ENCODE measurements around the gene DLEC1. TPM values are rescaled to one million over a fixed set of nuclear protein-coding genes. Genes with fewer than 3 reads are reported as not detected.

The DLEC1 gene
- total and polyA plus RNA-seq, 5 experiments from 2014 or later = 0.31 to 5.2 (median 0.37) TPM

DNA sequence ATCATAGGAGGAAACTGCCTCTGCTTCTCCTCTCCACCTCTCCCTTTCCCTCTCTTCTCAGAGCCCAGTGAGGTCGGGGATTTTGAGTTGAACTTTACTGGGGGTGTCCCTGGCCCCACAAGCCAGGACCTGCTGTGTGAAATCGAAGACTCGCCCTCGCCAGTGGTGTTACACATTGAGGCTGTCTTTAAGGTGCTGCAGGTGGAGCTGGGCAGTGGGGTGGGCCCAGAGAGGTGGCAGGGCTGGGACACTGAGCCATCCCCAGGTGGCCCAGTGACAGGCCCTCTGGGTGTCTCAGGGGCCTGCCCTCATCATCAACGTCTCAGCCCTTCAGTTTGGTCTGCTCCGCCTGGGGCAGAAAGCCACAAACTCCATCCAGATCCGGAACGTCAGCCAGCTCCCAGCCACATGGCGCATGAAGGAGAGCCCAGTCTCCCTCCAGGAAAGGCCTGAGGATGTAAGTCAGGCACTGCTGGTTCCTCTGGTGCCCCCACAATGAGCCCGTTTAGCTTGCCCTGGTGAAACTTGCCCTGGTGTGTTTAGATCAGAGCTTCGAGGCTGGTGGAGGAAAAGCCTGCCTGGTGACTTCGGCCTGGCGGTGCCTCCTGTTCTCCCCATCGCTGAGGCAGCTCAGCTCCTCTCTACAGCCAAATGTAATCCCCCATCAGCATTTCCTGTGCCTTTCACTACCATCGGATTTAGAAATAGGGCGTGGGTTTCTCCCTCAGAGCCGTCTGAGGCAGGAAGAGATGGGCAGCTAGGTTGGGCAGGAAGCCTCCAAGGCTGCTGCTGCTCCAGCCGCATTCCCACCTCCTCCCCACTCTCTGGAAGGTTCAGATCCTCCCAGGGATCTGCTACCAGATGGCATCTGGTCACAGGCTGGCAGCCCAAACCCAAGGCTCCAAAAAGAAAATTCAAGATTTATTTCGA lies 58.7 kb downstream of the DLEC1 start:
- Mint-ChIP-seq H3K36me3 (no peaks in the 10 kb centered on the region), H3K27ac (no peak overlapping the region), H3K4me3 (no peak overlapping the region), H3K9me3 (no peaks in the 10 kb centered on the region), H3K27me3 (peaks cover 0 to 4% (median 0%) of the 10 kb centered on the region in 5 donors), H3K4me1 (peaks cover 0 to 2% (median 0%) of the 10 kb centered on the region in 4 donors)
- no peak for DNase-seq
- POLR2A ChIA-PET = interaction anchor here (0.5 kb wide), 1 partner anchor 9 kb away, joined by 6 read pairs; no protein-coding TSS in a partner anchor
- ATAC-seq = no peak

DNA sequence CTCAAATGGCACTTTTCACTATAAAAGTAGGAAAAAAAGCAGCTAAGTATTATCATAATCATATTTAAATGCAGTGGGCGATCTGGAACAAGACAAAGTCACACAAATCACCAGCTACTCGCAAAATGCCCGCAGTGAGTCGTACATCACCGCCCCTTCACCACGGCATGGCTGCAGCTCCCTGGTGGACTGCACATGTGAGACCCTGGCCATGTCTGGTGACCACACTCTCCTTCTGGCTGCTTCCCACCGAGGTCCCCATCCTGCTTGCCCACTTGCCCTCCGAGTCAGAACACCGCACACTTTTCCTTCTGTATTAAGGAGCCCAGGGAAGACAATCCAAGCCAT lies 59.3 kb downstream of the DLEC1 start:
- no peak for DNase-seq
- no peaks in the 10 kb centered on the region for H3K9me3 Mint-ChIP-seq
- no peaks in the 10 kb centered on the region for H3K36me3 Mint-ChIP-seq
- peaks cover 0 to 4% (median 0%) of the 10 kb centered on the region in 5 donors for H3K27me3 Mint-ChIP-seq
- peaks cover 0 to under 1% (median 0%) of the 10 kb centered on the region in 4 donors for H3K4me1 Mint-ChIP-seq
- H3K27ac Mint-ChIP-seq = no peak overlapping the region
- no peak overlapping the region for H3K4me3 Mint-ChIP-seq
- POLR2A ChIA-PET = no interaction called here
- no peak for ATAC-seq

DNA sequence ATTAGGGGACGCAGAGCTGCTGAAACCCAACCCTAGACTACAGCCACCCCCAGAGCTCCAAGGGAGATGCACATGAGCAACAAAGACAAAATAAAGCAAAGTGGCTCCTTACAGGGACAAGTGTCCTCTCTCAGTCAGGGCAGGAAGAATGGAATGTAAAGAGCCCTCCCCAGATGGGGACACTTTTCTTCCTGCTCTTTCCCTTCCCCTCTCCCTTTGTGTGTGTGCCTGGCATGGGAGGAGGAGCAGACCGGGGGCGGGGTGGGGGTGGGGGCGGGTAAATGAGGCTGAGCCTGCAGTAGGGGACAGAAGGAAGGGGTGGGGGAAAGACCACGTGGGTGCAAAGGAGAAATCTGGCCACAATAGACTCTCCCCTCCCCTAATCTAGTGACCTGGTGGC lies 60.5 kb downstream of the DLEC1 start:
- POLR2A ChIA-PET = no interaction called here
- Mint-ChIP-seq H3K4me3 (no peak overlapping the region), H3K9me3 (peaks cover 0 to 5% (median 0%) of the 10 kb centered on the region in 9 donors), H3K27me3 (peaks cover 0 to 4% (median 0%) of the 10 kb centered on the region in 5 donors), H3K36me3 (peaks cover 0 to 1% (median 0%) of the 10 kb centered on the region in 3 donors), H3K4me1 (no peaks in the 10 kb centered on the region), H3K27ac (no peak overlapping the region)
- no peak for DNase-seq
- ATAC-seq = no peak

DNA sequence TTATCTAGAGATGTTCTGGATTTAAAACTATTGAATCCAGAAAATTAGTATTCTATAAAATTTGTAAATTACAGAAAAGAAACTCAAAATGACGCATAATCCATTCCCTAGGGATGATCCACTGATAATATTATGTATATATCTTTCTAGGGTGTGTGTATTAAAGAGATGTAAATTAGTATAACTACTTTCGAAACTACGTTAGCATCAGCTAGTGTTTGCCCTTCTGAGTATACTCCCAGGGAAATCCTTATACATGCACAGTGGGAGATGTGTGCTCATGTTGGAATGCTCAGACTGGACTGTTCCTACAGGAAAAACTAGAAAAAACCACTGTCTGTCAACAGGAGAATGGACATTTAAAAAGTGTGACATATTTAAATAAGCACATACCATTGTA lies 61.5 kb downstream of the DLEC1 start:
- POLR2A ChIA-PET = no interaction called here
- Mint-ChIP-seq H3K4me1 (no peaks in the 10 kb centered on the region), H3K36me3 (peaks cover under 1 to 11% (median 1%) of the 10 kb centered on the region in 3 donors), H3K27me3 (peaks cover 0 to 4% (median 2%) of the 10 kb centered on the region in 5 donors), H3K9me3 (peaks cover 0 to 15% (median 8%) of the 10 kb centered on the region in 9 donors), H3K27ac (no peak overlapping the region), H3K4me3 (no peak overlapping the region)
- ATAC-seq (no peak), DNase-seq (no peak)

DNA sequence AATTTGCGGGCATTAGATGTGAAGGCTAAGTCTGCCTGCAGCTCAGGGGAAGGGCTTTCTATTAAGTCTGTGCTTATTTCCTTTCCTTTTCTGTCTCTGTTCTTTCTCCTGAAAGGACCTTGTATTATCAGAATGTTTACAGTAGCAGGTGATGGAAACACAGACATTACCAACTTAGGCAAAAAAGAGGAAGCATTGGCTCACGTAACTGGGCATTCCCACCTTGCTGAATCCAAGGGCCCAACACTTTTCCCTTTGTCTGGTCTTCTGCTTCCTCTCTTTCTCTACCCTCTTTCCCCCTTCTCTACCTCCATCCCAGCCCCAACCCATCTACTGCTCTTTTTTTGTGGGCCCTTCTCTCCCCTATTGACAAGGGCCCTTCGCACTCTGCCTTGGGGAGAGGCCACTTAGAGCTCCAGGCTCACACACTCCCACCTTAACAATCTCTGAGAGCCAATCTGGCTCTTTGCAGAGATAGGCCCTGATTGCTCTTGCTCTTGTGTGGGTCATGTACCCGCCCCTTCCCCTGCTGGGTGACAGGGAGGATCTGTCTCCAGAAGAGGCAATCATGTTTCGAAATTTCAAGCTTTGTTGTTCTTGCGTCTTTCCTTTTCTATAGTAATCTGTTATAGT lies 62.9 kb downstream of the DLEC1 start:
- Mint-ChIP-seq H3K4me1 (no peaks in the 10 kb centered on the region), H3K36me3 (peaks cover 3 to 17% (median 5%) of the 10 kb centered on the region in 3 donors), H3K9me3 (peaks cover 2 to 20% (median 11%) of the 10 kb centered on the region in 9 donors), H3K27me3 (peaks cover 0 to 7% (median 2%) of the 10 kb centered on the region in 5 donors), H3K27ac (peak overlapping the region in 1 of 10 donors; percentile 9), H3K4me3 (no peak overlapping the region)
- DNase-seq (peak in 1 of 10 donors; percentile 13), ATAC-seq (no peak)
- POLR2A ChIA-PET = no interaction called here

DNA sequence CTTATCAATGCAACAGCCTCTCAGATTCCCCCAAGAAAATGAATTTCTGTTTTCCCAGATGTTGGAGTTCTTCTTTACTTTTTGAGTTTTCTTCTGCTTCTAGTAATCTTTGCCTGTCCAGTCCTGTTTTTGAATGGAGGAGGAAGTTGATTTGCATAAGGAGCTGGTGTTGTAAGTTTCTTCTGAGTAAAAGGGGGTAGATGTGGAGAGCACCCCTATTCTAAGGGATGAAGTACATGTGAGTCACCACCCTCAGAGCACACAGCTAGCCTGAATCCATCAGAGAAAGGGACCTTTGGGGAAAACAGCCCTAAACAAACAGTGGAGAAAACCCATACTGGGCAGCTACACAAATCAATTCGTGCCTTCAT lies 63.4 kb downstream of the DLEC1 start:
- H3K36me3 Mint-ChIP-seq = peaks cover 3 to 17% (median 5%) of the 10 kb centered on the region in 3 donors
- H3K27me3 Mint-ChIP-seq = peaks cover 0 to 7% (median 2%) of the 10 kb centered on the region in 5 donors
- no peaks in the 10 kb centered on the region for H3K4me1 Mint-ChIP-seq
- no peak for ATAC-seq
- no peak for DNase-seq
- peak overlapping the region in 1 of 10 donors; percentile 9 for H3K27ac Mint-ChIP-seq
- no peak overlapping the region for H3K4me3 Mint-ChIP-seq
- POLR2A ChIA-PET = no interaction called here
- H3K9me3 Mint-ChIP-seq = peaks cover 2 to 20% (median 11%) of the 10 kb centered on the region in 9 donors

DNA sequence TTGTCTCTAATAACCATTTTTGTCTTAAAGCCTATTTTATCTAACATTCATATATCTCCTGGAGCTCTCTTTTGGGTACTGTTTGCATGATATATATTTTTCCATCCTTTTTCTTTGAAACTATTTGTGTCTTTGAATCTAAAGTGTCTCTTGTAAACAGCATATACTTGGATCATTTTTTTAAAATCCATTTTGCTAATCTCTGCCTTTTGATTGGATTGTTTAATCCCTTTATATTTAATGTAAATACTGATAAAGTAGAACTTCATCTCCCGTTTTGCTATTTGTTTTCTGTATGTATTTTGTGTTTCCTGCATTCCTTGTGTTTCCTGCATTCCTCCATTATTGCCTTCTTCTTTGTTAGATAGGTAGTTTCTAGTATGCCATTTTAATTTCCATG lies 66.5 kb downstream of the DLEC1 start:
- H3K4me1 Mint-ChIP-seq = no peaks in the 10 kb centered on the region
- no peak overlapping the region for H3K4me3 Mint-ChIP-seq
- ATAC-seq = no peak
- DNase-seq = no peak
- H3K27me3 Mint-ChIP-seq = peaks cover 0 to 4% (median 2%) of the 10 kb centered on the region in 5 donors
- POLR2A ChIA-PET = no interaction called here
- H3K27ac Mint-ChIP-seq = peak overlapping the region in 1 of 10 donors; percentile 23
- peaks cover 3 to 17% (median 8%) of the 10 kb centered on the region in 3 donors for H3K36me3 Mint-ChIP-seq
- peaks cover 2 to 20% (median 11%) of the 10 kb centered on the region in 9 donors for H3K9me3 Mint-ChIP-seq

DNA sequence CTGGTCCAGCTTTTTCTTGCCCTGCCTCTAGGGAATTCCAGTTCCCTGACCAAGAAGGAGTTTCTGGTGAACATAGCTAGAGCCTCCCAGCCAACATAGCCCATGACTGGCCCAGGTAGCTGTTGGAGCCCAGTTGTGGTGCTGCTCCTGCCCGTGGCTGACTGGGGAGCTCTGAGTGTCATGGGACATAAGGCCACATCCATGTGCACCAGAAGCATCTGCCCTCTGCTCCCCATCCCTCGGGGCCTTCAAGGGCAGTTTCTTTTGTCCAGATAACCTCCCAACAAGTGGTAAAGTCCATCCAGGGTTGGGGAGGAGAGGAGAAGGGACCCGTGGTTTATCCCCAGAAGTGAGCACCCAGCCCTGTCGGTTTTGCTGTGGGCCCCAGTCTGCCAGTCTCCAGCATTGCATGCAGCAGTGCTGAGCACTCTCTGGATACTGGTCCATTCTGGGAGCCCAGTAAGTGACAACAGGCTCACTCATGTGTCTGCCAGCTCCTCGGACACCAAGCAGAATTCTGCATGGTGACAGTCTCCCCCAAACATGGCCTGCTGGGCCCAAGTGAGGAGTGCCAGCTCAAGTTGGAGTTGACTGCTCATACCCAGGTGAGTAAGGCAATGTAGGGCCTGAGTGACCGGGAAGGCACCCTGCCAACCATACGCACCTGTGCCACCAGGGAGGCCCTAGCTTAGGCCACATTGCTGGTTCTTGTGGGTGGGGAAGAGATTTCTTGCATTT lies 69.1 kb downstream of the DLEC1 start:
- no peak overlapping the region for H3K4me3 Mint-ChIP-seq
- peaks cover 2 to 20% (median 11%) of the 10 kb centered on the region in 9 donors for H3K9me3 Mint-ChIP-seq
- H3K27me3 Mint-ChIP-seq = peaks cover 0 to 4% (median 2%) of the 10 kb centered on the region in 5 donors
- peaks cover 3 to 17% (median 8%) of the 10 kb centered on the region in 3 donors for H3K36me3 Mint-ChIP-seq
- no peak for ATAC-seq
- POLR2A ChIA-PET = no interaction called here
- H3K4me1 Mint-ChIP-seq = peaks cover 0 to 2% (median 0%) of the 10 kb centered on the region in 4 donors
- H3K27ac Mint-ChIP-seq = no peak overlapping the region
- peak in 1 of 10 donors; percentile 49 for DNase-seq

DNA sequence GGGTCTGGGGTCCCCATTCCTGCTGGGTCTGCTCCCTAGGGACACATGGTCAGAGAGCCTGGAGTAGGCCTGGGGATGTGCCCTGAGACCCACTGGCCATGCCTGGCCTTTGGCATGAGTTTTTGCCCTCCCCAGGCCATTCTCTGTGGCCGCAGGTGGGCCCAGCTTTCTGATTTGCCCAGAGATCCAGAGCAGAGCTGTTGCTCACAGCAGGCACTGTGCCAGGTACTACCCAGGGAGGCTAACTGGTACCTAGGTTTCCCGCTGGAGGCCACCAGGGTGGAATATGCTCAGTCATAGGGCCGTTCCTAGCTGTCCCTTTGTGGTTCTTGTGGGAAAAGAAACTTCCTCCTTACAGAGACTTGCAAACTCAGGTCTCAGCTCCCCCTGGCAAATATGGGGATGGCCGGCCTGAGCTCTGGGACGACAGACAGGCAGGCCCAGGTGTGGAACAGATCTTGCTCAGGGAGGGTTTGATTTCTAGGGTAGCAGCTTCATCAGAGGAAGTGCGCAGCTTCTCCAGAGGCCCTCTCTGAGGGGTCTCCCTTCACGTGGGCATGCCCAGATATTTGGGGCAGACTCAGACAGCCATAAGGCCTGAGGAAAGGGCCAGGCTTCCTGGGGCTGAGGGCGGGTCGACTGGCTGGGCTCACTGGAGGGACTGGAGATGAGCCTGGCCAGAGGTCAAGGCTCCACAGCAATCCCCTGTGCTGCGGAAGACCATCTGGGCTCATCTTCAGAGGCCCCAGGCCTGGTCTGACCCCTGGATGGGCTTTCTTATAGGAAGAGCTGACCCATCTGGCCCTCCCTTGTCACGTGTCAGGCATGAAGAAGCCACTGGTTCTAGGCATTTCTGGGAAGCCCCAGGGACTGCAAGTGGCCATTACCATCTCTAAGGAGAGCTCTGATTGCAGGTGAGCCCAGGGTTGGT lies 69.9 kb downstream of the DLEC1 start:
- Mint-ChIP-seq H3K4me1 (peaks cover 0 to 2% (median 0%) of the 10 kb centered on the region in 4 donors), H3K27me3 (peaks cover 0 to 4% (median 0%) of the 10 kb centered on the region in 5 donors), H3K4me3 (no peak overlapping the region), H3K9me3 (peaks cover 2 to 19% (median 8%) of the 10 kb centered on the region in 9 donors), H3K36me3 (peaks cover 3 to 17% (median 8%) of the 10 kb centered on the region in 3 donors), H3K27ac (no peak overlapping the region)
- ATAC-seq (no peak), DNase-seq (peak in 1 of 10 donors; percentile 59)
- POLR2A ChIA-PET = no interaction called here

DNA sequence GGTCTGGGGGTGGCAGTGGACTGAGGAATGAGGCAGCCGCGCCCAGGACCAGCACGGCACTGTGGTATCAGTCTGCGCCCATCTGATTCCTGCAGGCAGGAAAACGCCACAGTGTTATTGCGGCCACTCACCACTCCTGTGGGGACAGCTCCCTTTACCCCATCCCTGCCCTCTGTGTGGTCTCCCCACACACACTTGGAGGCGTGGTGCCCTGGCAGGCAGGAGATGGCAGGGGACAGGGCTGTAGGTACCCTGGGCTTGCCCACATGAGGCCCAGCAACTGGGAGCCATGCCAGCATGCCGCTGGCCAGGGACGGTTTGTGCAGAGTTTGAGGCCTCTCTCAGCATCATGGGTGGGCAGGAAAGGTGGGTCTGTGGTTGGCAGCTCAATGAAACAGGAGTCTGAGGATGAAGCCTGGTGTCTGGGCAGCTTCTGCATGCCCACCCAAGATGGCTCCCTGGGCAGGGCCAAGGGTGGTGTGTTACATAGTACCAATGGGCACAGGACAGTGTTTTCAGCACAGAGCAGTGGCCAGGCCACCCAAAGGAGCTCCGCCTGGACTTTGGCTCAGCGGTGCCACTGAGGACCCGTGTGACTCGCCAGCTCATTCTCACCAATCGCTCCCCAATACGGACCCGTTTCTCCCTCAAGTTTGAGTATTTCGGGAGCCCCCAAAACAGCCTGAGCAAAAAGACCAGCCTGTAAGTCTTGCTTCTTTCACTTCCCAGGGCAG lies 70.7 kb downstream of the DLEC1 start:
- Mint-ChIP-seq H3K4me1 (peaks cover 0 to 2% (median under 1%) of the 10 kb centered on the region in 4 donors), H3K27ac (peak overlapping the region in 1 of 10 donors; percentile 59), H3K4me3 (peak overlapping the region in 1 of 10 donors; percentile 12), H3K9me3 (peaks cover 0 to 14% (median 8%) of the 10 kb centered on the region in 9 donors), H3K36me3 (peaks cover 3 to 13% (median 8%) of the 10 kb centered on the region in 3 donors), H3K27me3 (peaks cover 0 to 4% (median 0%) of the 10 kb centered on the region in 5 donors)
- ATAC-seq (no peak), DNase-seq (peak in 1 of 10 donors; percentile 50)
- POLR2A ChIA-PET = no interaction called here
